Measurements from ENCODE around the gene ACTG1. TPM values are rescaled to one million over a fixed set of nuclear protein-coding genes. Genes with fewer than 3 reads are reported as not detected.
A peak's percentile ranks its signal among the peaks of the same experiment; 100 is the strongest.

ACTG1 gene
- total and polyA plus RNA-seq, 12 donors = 290 to 1,180 (median 345) TPM

- no peak for TF ChIP-seq CTCF (IDR thresholded peaks at IDR 0.05)
- ATAC-seq = peak in 3 of 8 donors; percentile 13 to 46 (median 17)
Observed at GRCh38 chr17:81499601-81499970, 13.0 kb downstream of the ACTG1 start.

DNA sequence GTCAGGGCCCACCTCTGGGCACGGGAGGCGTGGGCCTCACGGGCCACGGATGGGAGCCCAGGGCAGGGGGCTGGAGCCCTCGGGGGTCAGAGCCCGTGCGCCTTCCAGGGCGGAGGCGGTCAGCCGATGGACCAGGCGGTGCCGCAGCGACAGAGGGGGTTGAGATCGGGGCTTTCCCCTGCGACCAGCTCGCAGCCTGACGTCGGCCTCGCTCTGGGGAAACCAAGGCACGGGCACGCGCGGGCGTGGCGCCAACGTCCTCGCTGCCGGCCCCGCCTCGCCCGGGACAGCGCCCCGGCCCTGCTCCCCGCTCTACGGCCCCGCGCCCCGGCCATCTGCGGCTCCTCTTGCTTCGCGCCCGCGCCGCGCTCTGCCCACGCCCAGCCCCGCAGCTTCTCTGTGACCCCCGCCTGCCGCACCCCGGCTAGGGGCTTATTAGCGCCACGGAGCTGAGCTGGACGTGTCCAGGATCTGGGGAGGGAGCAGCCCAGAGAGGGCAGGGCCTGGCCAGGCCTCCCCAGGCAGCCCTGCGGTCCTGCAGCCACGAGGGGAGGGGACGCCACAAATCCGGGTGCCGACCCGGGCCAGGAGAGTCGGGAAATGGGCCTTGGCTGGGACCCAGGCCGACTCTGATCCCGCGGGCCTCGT, 13.5 kb downstream of the ACTG1 start:
- intact Hi-C loops (cut with DNase I) = no loop called here
- peaks cover 0 to 11% (median 0%) of the 10 kb centered on the region in 9 donors for H3K4me1 ChIP-seq
- WGBS, 2 donors = 55 to 59% methylated on average over 61 to 64 of the region's 64 CpGs
- H3K4me3 ChIP-seq = peak overlapping the region in 1 of 10 donors; percentile 8
- TF ChIP-seq CTCF (IDR thresholded peaks at IDR 0.05) = no peak
- no peaks in the 10 kb centered on the region for H3K9me3 ChIP-seq
- H3K27ac ChIP-seq = no peak overlapping the region
- H3K36me3 ChIP-seq = no peaks in the 10 kb centered on the region
- no peak for DNase-seq
- ATAC-seq = peak in 4 of 8 donors; percentile 19 to 29 (median 24)
- peaks cover 0 to 8% (median 0%) of the 10 kb centered on the region in 7 donors for H3K27me3 ChIP-seq

More at GRCh38 chr17:81499601-81499970, 13.0 kb downstream of the ACTG1 start:
- H3K4me1 ChIP-seq = peaks cover 0 to 11% (median 0%) of the 10 kb centered on the region in 9 donors
- peaks cover 0 to 8% (median 0%) of the 10 kb centered on the region in 7 donors for H3K27me3 ChIP-seq
- no peak for DNase-seq
- WGBS, 2 donors = 73 to 78% methylated on average over 12 of the region's 12 CpGs
- intact Hi-C loops (cut with DNase I) = no loop called here
- no peaks in the 10 kb centered on the region for H3K9me3 ChIP-seq
- H3K27ac ChIP-seq = no peak overlapping the region
- no peaks in the 10 kb centered on the region for H3K36me3 ChIP-seq
- peak overlapping the region in 1 of 10 donors; percentile 8 for H3K4me3 ChIP-seq

- intact Hi-C loops (cut with DNase I) = no loop called here
- DNase-seq = peak in 1 of 2 donors; percentile 1
- WGBS, 2 donors = 43 to 44% methylated on average over 8 of the region's 8 CpGs
- no peaks in the 10 kb centered on the region for H3K9me3 ChIP-seq
- no peak for ATAC-seq
- H3K27ac ChIP-seq = no peak overlapping the region
- no peak overlapping the region for H3K4me3 ChIP-seq
- H3K27me3 ChIP-seq = peaks cover 0 to 12% (median 0%) of the 10 kb centered on the region in 7 donors
- H3K4me1 ChIP-seq = peaks cover 0 to 8% (median 0%) of the 10 kb centered on the region in 9 donors
- TF ChIP-seq CTCF (IDR thresholded peaks at IDR 0.05) = no peak
- no peaks in the 10 kb centered on the region for H3K36me3 ChIP-seq
Observed at GRCh38 chr17:81494626-81495377, 17.8 kb downstream of the ACTG1 start.

GRCh38 chr17:81493198-81494038, 19.2 kb downstream of the ACTG1 start:
- intact Hi-C loops (cut with DNase I) = no loop called here
- Histone ChIP-seq H3K4me1 (peaks cover under 1 to 16% (median 7%) of the 10 kb centered on the region in 9 donors), H3K27me3 (peaks cover 0 to 12% (median 0%) of the 10 kb centered on the region in 7 donors), H3K9me3 (no peaks in the 10 kb centered on the region), H3K36me3 (no peaks in the 10 kb centered on the region), H3K4me3 (no peak overlapping the region), H3K27ac (no peak overlapping the region)
- no peak for TF ChIP-seq CTCF (IDR thresholded peaks at IDR 0.05)
- ATAC-seq (no peak), DNase-seq (peak in 1 of 2 donors; percentile 3)
- 85 to 87% methylated on average over 16 of the region's 16 CpGs for WGBS, 2 donors

Data from heart right ventricle (tissue), 16 donors.